Omental fat pad (tissue), 4 donors: ENCODE results near the gene P3H4. TPM values are rescaled to one million over a fixed set of nuclear protein-coding genes. Genes with fewer than 3 reads are reported as not detected.

ENCODE experiments used
- ATAC-seq: fragments of 150-250 bp; one replicate; pipeline ENCODE4 v1.9.1; 2016; ENCODE audit warnings: mild to moderate bottlenecking, moderate library complexity; ENCODE audit not compliant: low FRiP score
- DNase-seq: peaks from one replicate; pipeline ENCODE4 v3.0.0-alpha.2; 2019; ENCODE audit warnings: low spot score
- CTCF ChIP-seq, 3 donors: fragments of 450-650 bp; IDR thresholded peaks; one replicate each; pipeline ENCODE4 v1.5.1; 2016 to 2017; ENCODE audit warnings: antibody characterized with exemption in 3 of 3, mild to moderate bottlenecking in 3 of 3, moderate library complexity in 2 of 3
- total RNA-seq, 4 donors: library from RNA; depleted of rRNA; stranded (reverse); fragments of >200 nt; gene quantifications; one replicate each; pipeline ENCODE4 v1.1.0, GENCODE V29; 2016

P3H4 gene
- total RNA-seq, 4 donors from 2014 or later: 6.6 to 15.6 (median 10.0) TPM

- no peak for ATAC-seq
Observed at GRCh38 chr17:41772218-41772585, 39.5 kb downstream of the P3H4 start.

GRCh38 chr17:41771389-41772206 is 40.2 kb downstream of the P3H4 start:
- TF ChIP-seq CTCF (IDR thresholded peaks at IDR 0.05): no peak
- ATAC-seq: no peak
- DNase-seq: no peak

More at GRCh38 chr17:41772218-41772585, 39.5 kb downstream of the P3H4 start:
- TF ChIP-seq CTCF (IDR thresholded peaks at IDR 0.05): no peak
- no peak for DNase-seq

- ATAC-seq (no peak), DNase-seq (no peak)
- TF ChIP-seq CTCF (IDR thresholded peaks at IDR 0.05): no peak
Observed at GRCh38 chr17:41769985-41770384, 41.8 kb downstream of the P3H4 start.

- DNase-seq: no peak
- no peak for ATAC-seq
- TF ChIP-seq CTCF (IDR thresholded peaks at IDR 0.05): no peak
Observed at GRCh38 chr17:41769346-41769862, 42.3 kb downstream of the P3H4 start.

- no peak for ATAC-seq
- DNase-seq: no peak
- no peak for TF ChIP-seq CTCF (IDR thresholded peaks at IDR 0.05)
Observed at GRCh38 chr17:41768682-41769288, 43.0 kb downstream of the P3H4 start.

- TF ChIP-seq CTCF (IDR thresholded peaks at IDR 0.05): no peak
- DNase-seq (no peak), ATAC-seq (no peak)
Observed at GRCh38 chr17:41767324-41768042, 44.3 kb downstream of the P3H4 start.
